Gastroesophageal sphincter (tissue), 4 donors: Measurements from ENCODE around the gene TGFB1I1. TPM values are rescaled to one million over a fixed set of nuclear protein-coding genes. Genes with fewer than 3 reads are reported as not detected.

ENCODE experiments used
- ATAC-seq: fragments of 150-250 bp; one replicate; pipeline ENCODE4 v1.9.1; 2016; ENCODE audit warnings: mild to moderate bottlenecking, moderate library complexity
- H3K27ac ChIP-seq, 4 donors: fragments of 200-600 bp; sonication (generic) in 3 of 4; 1 replicate in 3 of 4; 2 replicates in 1 of 4; pipeline ENCODE4 v1.5.1; 2016 to 2019
- H3K27me3 ChIP-seq: fragments of 200-600 bp; sonication (generic); one replicate; pipeline ENCODE4 v1.5.1; 2019
- H3K36me3 ChIP-seq, 2 donors: fragments of 200-600 bp; sonication (generic); one replicate each; pipeline ENCODE4 v1.5.1; 2019; ENCODE audit warnings: control low read depth in 1 of 2
- H3K4me1 ChIP-seq, 3 donors: fragments of 200-600 bp; sonication (generic); 1 replicate in 2 of 3; 2 replicates in 1 of 3; pipeline ENCODE4 v1.5.1; 2016 to 2019; ENCODE audit warnings: control low read depth in 2 of 3
- H3K4me3 ChIP-seq, 2 donors: fragments of 200-600 bp; sonication (generic); one replicate each; pipeline ENCODE4 v1.5.1; 2019; ENCODE audit warnings: mild to moderate bottlenecking in 1 of 2, moderate library complexity in 1 of 2
- H3K9me3 ChIP-seq, 3 donors: fragments of 200-600 bp; sonication (generic); one replicate each; pipeline ENCODE4 v1.5.1; 2017 to 2019; ENCODE audit warnings: control low read depth in 2 of 3
- EP300 ChIP-seq: sonication (generic); formaldehyde crosslinking; IDR thresholded peaks from one replicate; pipeline ENCODE4 v1.6.1; 2017; ENCODE audit warnings: antibody characterized with exemption, mild to moderate bottlenecking
- POLR2A ChIP-seq, 2 donors: fragments of 450-650 bp; IDR thresholded peaks; one replicate each; pipeline ENCODE4 v1.6.1; 2017; ENCODE audit warnings: antibody characterized with exemption in 2 of 2, mild to moderate bottlenecking in 2 of 2, moderate library complexity in 1 of 2
- POLR2AphosphoS5 ChIP-seq: sonication (generic); formaldehyde crosslinking; IDR thresholded peaks from one replicate; pipeline ENCODE4 v1.6.1; 2017; ENCODE audit warnings: antibody characterized with exemption
- WGBS, 2 donors: methylation state at CpG; one replicate each; pipeline ENCODE4 v1.1.5; 2018; ENCODE audit warnings: low coverage in 1 of 2; 5-methylcytosine and 5-hydroxymethylcytosine counted together
- total RNA-seq, 4 donors: library from RNA; depleted of rRNA; stranded (reverse); fragments of >200 nt; gene quantifications; one replicate each; pipeline ENCODE4 v1.1.0, GENCODE V29; 2016
- TF ChIP-seq, protein P1 (sequence below), 4 experiments: fragments of 200-600 bp in 2 of 4; fragments of 450-650 bp in 2 of 4; sonication (generic) in 1 of 4; IDR thresholded peaks; one replicate each; pipeline ENCODE4 v1.5.1; 2017 to 2019; ENCODE audit warnings: antibody characterized with exemption in 4 of 4, mild to moderate bottlenecking in 2 of 4, moderate library complexity in 2 of 4

TGFB1I1 gene
- total RNA-seq, 4 donors from 2014 or later, result 157 to 438 (median 211) TPM

DNA sequence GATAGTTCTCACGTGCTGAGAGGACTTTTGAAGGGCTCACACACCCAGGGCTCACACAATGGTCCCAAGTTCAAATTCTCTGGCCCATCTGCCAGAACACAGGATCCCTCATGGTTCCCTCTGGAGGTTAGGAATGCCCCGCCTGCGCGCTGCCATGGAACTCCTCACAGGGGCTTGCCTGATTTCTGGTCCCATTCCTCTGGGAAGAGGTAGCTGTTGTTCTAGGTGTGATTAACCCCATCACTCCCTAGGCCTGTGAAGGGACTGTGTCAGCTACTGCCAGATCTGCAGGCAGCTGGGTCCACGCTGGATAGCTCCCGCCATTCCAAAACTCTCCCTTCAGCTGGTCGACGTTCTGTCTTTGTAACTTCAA is 15.0 kb upstream of the TGFB1I1 start:
- Histone ChIP-seq H3K36me3 (peaks cover 0 to 12% of the 10 kb centered on the region in 2 donors), H3K9me3 (no peaks in the 10 kb centered on the region), H3K4me3 (no peak overlapping the region), H3K27me3 (no peaks in the 10 kb centered on the region), H3K27ac (peak overlapping the region in 3 of 4 donors; percentile 92 to 100 (median 98)), H3K4me1 (peaks cover 0 to 81% (median 60%) of the 10 kb centered on the region in 3 donors)
- TF ChIP-seq EP300 (no peak), POLR2A (IDR thresholded peaks at IDR 0.05) (no peak)
- WGBS, 2 donors, result 33 to 74% methylated on average over 1 to 8 of the region's 8 CpGs
- ATAC-seq, result no peak

DNA sequence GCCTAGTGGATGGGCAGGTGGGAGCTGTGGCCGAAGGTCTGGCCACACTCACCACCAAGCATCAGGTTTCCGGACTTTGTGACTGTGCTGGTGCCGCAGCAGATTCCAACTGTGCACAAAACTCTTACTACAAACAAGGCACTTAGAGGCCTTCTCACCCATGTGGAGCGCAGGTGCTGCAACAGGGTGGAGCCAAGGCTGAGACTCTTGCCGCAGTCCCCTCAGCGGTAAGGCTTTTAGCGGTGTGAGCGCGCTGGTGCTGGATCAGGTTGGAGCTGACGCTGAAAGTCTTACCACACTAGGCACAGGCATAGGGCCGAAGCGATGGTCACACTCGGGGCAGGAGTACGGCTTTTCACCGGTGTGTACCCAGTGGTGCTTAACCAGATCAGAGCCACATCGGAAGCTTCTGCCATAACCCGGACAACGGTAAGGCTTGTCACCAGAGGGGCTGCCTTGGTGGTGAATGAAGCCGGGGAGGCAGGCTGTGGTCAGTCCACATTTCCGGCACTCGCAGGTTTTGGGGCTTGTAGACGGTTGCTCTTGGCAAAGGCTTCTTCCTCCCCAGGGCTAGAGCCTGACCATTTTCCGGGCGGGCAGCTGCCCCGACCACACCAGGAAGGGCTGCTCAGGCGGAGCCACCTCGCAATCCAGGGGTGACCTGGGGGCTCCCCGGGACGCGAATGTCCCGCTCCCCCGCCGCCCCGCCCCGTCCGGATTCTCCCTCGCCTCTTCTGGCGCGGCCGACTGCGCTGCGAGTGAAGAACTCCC is 13.7 kb upstream of the TGFB1I1 start:
- WGBS, 2 donors, result no CpG with 5 or more reads among the region's 42 CpGs
- ATAC-seq, result no peak

DNA sequence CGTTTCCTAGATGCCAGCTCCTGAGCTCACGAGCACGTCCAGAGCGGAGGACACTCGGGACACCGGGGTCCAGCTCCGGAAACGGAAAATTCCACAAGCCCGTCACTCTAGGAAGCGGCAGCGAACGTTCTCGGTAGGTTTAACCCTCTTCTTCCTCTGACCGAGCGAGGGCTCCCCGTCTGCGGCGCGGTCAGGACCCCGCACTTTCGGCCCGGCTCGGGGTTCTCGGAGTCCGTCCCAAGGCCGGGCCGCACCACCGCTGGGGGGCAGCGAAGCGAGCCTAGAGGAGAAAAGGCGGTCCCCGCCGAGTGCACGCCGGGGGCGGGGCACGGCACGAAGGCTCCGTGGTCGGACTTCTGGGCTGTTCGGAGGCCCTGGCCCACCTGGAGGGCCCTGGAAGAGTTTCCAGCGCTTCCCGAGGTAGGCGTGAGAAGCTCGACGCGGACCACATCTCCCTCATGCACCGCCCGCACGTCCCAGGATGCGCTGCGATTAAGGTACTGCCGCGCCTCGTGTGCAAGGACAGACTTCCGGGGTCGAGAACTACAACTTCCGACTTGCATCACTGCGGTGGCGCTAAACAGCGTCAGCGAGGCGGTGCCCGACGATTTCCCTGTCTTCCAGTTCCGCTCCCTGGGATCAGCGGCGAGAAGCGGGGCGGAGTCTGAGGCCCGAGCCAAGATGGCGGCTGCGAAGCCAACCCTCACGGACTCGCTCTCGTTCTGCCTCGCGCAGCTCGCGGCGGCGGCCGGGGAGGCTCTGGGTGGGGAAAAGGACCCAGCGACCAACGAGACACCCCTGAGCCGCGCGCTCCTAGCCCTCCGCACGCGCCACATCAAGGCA is 12.9 kb upstream of the TGFB1I1 start, which contains the start of gene ARMC5:
TSS of gene ARMC5 (plus strand) at position 658 of the 843 bp plus-strand sequence. CDS start at position 682, 24 bp downstream.
- WGBS, 2 donors, result 0% methylated on average over 4 to 10 of the region's 91 CpGs
- Histone ChIP-seq H3K27ac (peak within 1 kb of the TSS; percentile 84 to 100 (median 95)), H3K4me3 (peak within 1 kb of the TSS; percentile 66 to 67), H3K4me1 (peaks cover 0 to 60% (median 39%) of the 10 kb centered on the region in 3 donors), H3K9me3 (no peaks in the 10 kb centered on the region), H3K27me3 (no peaks in the 10 kb centered on the region), H3K36me3 (peaks cover 0 to 33% of the 10 kb centered on the region in 2 donors)
- ATAC-seq, result peak; percentile 91
- TF ChIP-seq POLR2AphosphoS5, result peak; percentile 86
- TF ChIP-seq POLR2A (IDR thresholded peaks at IDR 0.05), result peak; percentile 79 to 82
- TF ChIP-seq, protein P1, sequence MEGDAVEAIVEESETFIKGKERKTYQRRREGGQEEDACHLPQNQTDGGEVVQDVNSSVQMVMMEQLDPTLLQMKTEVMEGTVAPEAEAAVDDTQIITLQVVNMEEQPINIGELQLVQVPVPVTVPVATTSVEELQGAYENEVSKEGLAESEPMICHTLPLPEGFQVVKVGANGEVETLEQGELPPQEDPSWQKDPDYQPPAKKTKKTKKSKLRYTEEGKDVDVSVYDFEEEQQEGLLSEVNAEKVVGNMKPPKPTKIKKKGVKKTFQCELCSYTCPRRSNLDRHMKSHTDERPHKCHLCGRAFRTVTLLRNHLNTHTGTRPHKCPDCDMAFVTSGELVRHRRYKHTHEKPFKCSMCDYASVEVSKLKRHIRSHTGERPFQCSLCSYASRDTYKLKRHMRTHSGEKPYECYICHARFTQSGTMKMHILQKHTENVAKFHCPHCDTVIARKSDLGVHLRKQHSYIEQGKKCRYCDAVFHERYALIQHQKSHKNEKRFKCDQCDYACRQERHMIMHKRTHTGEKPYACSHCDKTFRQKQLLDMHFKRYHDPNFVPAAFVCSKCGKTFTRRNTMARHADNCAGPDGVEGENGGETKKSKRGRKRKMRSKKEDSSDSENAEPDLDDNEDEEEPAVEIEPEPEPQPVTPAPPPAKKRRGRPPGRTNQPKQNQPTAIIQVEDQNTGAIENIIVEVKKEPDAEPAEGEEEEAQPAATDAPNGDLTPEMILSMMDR (IDR thresholded peaks at IDR 0.05), result peak in 3 of 4 experiments; percentile 59 to 87 (median 65)
- peak; percentile 29 for TF ChIP-seq EP300

More for the DNA sequence above, 13.7 kb upstream of the TGFB1I1 start:
- peaks cover 0 to 68% (median 47%) of the 10 kb centered on the region in 3 donors for H3K4me1 ChIP-seq
- no peak for TF ChIP-seq POLR2A (IDR thresholded peaks at IDR 0.05)
- TF ChIP-seq POLR2AphosphoS5, result peak; percentile 26
- TF ChIP-seq, protein P1 (IDR thresholded peaks at IDR 0.05), result peak in 3 of 4 experiments; percentile 12 to 36 (median 23)
- H3K36me3 ChIP-seq, result peaks cover 0 to 25% of the 10 kb centered on the region in 2 donors
- H3K9me3 ChIP-seq, result no peaks in the 10 kb centered on the region
- peak overlapping the region; percentile 66 to 67 for H3K4me3 ChIP-seq
- no peaks in the 10 kb centered on the region for H3K27me3 ChIP-seq
- peak overlapping the region; percentile 84 to 100 (median 95) for H3K27ac ChIP-seq

DNA sequence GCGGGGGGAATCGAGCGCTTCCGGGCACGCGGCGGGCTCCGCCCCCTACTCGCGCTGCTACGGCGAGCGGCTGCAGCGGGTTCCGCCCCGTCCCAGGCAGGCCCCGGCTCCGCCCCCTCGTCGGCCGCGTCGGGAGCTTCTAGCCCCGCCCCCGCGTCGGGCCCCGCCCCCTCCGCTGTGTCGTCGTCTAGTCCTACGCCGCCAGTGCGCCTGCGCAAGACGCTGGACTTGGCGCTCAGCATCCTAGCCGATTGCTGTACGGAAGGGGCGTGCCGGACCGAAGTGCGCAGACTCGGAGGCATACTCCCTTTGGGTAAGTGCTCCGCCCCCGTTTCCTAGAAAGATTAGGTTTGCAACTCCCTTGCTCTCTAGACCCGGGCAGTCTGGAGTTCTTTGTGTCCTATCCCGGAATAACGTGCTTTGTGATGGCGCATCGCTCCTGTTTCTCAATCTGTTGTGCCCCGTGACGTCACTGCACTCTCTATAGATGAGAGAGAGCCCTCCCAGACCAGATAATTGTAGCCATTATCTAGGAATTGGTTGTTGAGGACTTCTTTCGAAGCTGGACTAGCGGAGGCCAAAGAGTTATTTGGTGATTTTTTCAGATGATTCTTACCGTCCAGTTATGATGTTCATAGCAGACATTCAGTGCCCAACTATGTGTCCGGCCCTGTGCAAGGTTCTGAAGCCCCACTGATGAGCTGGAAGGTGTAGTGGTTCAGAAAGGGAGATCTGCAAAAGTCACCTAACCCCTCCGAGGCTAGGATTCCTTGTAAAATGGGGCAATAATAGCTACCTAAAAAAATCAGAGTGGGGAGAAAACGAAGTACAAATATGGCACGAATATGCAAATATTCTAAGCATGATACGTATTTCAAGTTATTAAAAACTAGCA is 12.0 kb upstream of the TGFB1I1 start:
- ATAC-seq, result peak; percentile 89
- Histone ChIP-seq H3K27me3 (no peaks in the 10 kb centered on the region), H3K4me1 (peaks cover 0 to 52% (median 35%) of the 10 kb centered on the region in 3 donors), H3K36me3 (peaks cover 0 to 41% of the 10 kb centered on the region in 2 donors), H3K4me3 (peak overlapping the region; percentile 66 to 67), H3K9me3 (no peaks in the 10 kb centered on the region), H3K27ac (peak overlapping the region; percentile 84 to 100 (median 95))
- TF ChIP-seq, protein P1 (IDR thresholded peaks at IDR 0.05), result no peak
- TF ChIP-seq POLR2AphosphoS5 (peak; percentile 35), POLR2A (IDR thresholded peaks at IDR 0.05) (no peak), EP300 (no peak)
- 7 to 12% methylated on average over 5 to 11 of the region's 61 CpGs for WGBS, 2 donors
